ENCODE results near the gene ADCY7.

DNA sequence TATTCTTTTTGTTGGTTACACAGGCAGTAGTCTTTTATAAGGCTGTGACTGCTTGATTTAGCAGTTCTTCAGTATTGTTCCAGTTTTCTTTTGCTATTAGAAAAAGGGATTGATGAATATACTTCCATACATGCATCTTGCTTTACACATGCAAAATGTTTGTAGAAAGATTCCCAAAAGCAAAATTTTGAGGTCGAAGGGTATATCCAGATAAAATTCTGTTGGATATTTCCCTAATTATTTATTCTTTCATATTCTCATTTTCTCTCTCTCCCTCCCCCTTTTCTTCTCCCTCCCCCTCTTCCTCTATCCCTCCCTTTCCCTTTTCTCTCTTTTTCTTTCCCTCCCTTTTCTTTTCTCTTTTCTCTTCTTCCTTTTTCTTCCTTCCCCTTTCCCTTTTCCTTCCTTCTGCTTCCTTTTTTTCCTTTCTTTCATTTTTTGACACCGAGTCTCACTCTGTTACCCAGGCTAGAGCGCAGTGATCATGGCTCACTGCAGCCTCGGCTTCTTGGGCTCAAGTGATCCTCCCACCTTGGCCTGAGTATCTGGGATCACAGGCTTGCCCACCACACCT is 46.9 kb upstream of the ADCY7 start:
- TF ChIP-seq, protein P1, sequence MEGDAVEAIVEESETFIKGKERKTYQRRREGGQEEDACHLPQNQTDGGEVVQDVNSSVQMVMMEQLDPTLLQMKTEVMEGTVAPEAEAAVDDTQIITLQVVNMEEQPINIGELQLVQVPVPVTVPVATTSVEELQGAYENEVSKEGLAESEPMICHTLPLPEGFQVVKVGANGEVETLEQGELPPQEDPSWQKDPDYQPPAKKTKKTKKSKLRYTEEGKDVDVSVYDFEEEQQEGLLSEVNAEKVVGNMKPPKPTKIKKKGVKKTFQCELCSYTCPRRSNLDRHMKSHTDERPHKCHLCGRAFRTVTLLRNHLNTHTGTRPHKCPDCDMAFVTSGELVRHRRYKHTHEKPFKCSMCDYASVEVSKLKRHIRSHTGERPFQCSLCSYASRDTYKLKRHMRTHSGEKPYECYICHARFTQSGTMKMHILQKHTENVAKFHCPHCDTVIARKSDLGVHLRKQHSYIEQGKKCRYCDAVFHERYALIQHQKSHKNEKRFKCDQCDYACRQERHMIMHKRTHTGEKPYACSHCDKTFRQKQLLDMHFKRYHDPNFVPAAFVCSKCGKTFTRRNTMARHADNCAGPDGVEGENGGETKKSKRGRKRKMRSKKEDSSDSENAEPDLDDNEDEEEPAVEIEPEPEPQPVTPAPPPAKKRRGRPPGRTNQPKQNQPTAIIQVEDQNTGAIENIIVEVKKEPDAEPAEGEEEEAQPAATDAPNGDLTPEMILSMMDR (IDR thresholded peaks at IDR 0.05; ENCODE audit: insufficient read depth, low read depth, low read length): no peak
- no peak for TF ChIP-seq EZH2 (IDR thresholded peaks at IDR 0.05; ENCODE audit: insufficient read depth, low read length)
